Activated CD8-positive, alpha-beta memory T cell treated with anti-CD3 and anti-CD28 coated beads, Interleukin-2, amount 50 U/mL, for 24 hours (primary cell): Measurements from ENCODE around the gene CCDC15.

Experiments
- DNase-seq: peaks from one replicate; pipeline ENCODE4 v3.0.0-alpha.2; 2020; ENCODE audit errors: extremely low read depth

The CCDC15 gene, protein sequence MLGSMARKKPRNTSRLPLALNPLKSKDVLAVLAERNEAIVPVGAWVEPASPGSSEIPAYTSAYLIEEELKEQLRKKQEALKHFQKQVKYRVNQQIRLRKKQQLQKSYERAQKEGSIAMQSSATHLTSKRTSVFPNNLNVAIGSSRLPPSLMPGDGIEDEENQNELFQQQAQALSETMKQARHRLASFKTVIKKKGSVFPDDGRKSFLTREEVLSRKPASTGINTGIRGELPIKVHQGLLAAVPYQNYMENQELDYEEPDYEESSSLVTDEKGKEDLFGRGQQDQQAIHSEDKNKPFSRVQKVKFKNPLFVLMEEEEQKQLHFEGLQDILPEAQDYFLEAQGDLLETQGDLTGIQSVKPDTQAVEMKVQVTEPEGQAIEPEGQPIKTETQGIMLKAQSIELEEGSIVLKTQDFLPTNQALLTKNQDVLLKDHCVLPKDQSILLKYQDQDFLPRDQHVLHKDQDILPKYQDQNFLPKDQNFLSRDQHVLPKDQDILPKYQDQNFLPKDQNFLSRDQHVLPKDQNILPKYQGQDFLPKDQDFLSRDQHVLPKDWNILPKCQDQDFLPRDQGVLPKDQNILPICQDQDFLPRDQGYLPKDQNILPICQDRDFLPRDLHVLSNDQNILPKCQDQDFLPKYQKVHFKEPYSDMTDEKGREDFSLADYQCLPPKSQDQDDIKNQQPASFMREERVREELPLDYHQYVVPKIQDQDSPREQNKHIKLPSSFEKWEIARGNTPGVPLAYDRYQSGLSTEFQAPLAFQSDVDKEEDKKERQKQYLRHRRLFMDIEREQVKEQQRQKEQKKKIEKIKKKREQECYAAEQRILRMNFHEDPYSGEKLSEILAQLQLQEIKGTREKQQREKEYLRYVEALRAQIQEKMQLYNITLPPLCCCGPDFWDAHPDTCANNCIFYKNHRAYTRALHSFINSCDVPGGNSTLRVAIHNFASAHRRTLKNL

DNA sequence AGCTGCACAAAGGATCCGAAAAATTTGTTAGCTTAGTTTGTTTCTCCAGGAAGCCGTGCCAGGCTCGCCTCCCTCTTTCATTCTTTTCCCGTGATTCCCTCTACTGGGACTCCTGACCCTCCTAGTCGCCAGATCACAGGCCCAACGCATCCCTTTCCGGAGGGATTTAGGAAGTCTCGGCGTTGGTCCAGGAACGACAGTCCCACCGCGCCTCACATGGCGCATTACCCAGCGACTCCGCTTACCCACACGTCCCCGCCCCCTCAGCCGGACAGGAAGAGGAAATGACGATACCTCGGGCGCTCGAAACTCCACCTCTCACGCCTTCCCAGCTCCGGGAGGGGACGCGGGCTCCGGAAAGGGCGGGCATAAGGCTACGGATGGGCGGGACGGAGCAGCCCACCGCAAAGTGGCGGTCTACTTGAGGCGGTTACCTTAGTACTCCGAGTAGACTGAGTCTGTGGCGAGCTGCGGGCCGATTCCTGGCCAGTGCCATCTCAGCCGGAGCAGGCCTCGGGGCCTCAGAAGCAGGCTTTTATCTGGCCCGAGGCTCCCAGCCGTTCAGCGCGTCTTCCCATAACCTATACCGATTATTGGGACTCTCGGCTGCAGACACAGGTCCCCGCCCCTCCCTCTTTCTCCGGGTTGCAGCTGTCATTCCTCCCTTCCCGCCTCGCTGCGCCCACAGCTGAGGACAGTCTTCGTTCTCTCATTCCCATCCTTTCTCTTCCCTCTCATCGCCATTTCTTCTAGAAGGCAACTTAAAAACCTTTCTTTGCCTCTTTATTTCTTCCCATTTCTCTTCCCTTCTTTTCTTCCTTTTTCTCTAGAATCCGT is at the start of gene CCDC15:
Gene CCDC15 (plus strand): TSS at position 450 of the 837 bp plus-strand sequence. CDS start 531 bp downstream, outside the sequence.
- DNase-seq, result peak; percentile 94

- DNase-seq, result no peak
Observed at GRCh38 chr11:124915541-124916369, 38.2 kb upstream of the CCDC15 start.

DNA sequence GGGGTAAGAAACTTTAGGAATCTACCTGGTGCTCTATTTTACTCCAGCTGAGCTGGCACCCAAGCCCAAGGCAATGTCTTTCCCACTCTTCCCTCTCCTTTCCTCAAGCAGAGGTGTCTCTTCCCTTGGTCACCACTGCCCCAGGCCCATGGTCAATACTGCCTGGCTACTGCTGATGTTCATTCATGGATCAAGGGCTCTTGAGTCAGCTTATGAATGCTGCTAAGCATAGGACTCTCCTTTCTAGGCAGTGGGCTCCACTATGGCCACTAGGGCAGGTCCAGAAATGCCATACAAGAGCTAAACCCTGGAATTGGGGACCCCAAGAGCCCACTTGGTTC is 37.7 kb upstream of the CCDC15 start:
- DNase-seq, result no peak

GRCh38 chr11:124917115-124917637 is 36.8 kb upstream of the CCDC15 start:
- DNase-seq, result no peak

DNA sequence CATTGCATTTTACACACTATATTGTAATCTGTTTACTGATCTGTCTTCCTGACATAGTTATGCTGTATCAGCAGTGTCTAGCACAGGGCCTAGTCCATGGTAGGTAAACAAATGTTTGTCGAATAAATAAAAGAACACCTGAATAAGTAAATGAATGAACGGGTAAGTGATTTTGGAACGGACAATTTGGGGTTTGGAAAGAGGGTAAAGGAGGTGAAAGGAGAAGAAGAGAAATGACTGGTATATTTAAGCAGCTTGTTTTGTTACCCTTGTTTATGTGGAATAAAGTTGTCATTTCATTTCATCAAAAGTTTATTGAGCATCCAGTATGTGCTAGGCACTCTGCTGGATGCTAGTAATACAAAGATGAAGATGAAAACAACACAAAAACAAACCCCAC is 35.1 kb upstream of the CCDC15 start, which contains the start of gene HEPN1:
Gene HEPN1 (plus strand): TSS at position 301 of the 400 bp plus-strand sequence.
- DNase-seq, result no peak

- no peak for DNase-seq
Observed at GRCh38 chr11:124919898-124920297, 34.1 kb upstream of the CCDC15 start.

DNA sequence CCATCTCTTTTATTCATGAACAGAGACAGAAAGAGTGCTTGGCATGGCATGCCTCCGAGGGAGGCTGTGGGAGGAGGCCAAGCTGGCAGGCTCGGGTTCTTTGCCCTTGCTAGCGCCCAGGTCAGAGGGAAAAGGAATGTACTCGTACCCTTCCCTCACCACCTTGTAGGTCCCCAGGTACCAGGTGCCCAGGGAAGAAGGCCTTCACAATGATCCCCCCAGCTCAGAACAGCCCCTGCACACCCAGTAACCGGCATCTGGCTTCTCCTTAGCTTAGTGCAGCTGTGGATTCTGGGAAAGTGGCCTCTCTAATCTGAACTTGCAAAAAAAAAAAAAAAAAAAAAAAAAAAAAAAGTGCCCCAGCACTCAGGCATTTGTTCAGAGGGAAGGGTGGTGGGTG is 33.6 kb upstream of the CCDC15 start:
- DNase-seq, result no peak

DNA sequence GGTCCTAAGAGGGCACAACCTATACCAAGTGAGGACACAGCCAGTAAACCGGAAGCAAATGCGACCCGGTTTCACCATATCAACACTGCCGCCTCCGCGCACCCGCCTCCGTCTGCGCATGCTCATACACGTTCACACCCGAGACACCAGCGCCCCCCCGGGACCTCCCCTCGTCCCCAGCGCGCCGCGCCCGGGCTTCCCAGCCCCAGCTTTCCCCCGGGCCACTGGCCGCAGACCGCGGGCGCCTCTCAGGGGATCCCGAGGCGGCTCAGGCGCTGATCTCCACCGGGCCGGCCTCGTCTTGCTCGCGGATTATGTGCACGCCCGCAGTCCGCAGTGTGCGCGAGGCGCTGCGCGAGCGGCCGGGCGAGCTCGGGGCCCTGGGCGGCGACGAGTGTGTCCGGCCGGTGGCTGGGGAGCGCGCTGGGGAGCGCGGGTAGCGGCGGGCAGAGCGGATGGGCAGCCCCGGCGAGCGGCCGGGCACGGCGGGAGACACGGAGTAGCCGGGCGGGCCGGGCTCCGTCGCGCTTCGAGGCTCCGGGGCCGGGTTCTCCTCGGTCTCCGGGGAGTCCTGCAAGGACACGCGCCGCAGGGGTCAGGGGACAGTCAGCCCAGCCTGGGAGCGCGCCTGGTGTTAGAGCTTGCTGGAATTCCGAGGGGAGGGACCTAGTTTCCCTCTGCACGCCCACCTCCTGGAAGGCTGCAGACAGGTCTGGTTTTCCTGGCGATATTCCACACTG is 33.0 kb upstream of the CCDC15 start:
- DNase-seq, result peak; percentile 49

- DNase-seq, result no peak
Observed at GRCh38 chr11:124922831-124923230, 31.2 kb upstream of the CCDC15 start.

- DNase-seq, result no peak
Observed at GRCh38 chr11:124923296-124923695, 30.7 kb upstream of the CCDC15 start.

GRCh38 chr11:124928942-124929665 is 24.9 kb upstream of the CCDC15 start:
- DNase-seq, result no peak

- no peak for DNase-seq
Observed at GRCh38 chr11:124930799-124931198, 23.2 kb upstream of the CCDC15 start.

GRCh38 chr11:124934862-124935547 is 19.0 kb upstream of the CCDC15 start:
- DNase-seq, result no peak

DNA sequence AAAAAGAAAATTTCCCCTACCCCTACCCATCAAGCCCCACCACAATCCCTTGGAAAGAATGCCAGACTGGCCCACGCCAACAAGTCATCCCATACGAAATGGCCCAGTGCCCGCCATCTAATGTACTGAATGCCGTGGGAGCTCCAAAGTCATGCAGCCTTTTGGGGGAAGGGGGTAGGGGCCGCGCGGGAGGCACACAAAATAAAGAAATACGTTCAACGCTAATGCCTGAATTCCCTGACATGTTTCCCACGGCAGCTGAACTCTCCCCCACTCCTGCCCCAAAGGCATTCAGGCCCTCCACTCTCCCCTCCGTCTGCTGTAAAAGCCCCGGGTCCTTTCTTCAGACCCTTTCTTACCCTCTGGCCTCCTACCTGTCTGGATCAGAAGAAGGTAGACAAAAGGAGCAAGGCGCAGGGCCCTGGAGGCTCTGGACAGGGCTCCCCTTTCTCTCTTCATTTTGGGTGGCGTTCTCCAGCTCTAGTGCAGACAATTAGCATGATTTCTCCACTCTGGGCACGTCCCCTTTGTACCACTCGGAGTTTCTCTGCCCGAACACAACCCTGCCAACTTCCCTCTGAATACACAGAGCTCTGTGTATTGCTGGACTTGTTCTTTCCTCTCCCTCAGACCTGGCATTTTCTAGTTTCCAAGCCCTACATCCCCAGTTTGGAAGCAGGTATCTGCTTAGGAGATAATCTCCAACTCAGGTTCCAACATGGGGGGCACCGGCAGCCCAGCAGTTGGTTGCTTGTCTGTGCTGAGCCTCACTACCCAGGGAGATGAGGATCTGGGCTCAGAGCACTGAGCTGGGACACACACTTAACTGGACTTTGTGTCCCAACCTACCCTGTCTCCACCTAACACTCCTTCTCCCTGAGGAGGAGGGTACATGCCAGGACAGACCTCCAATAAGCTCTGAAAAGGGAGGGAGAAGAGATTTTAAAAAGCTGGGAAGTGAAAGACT is 18.2 kb upstream of the CCDC15 start, which contains the start of gene HEPACAM:
Gene HEPACAM (minus strand): TSS at position 500 of the 967 bp plus-strand sequence. CDS start 41 bp downstream, at position 459.
- DNase-seq, result no peak

- DNase-seq, result no peak
Observed at GRCh38 chr11:124937336-124937935, 16.6 kb upstream of the CCDC15 start.

- no peak for DNase-seq
Observed at GRCh38 chr11:124938206-124938765, 15.7 kb upstream of the CCDC15 start.
